Activated CD4-positive, alpha-beta T cell treated with anti-CD3 and anti-CD28 coated beads, Interleukin-2, Interleukin-6, amounts not matched to agents 100 ng/mL and 50 ng/mL, durations not matched to agents 16 hours and 8 hours (primary cell): ENCODE data around the gene HLA-A.
"Not testable (repeated sequence)": the region's sequence is repeated elsewhere in the genome, so short reads cannot be mapped to it uniquely, and the experiment has no call there.

Experiments
- DNase-seq: peaks from one replicate; pipeline ENCODE4 v3.0.0-alpha.2; 2020

The HLA-A gene

DNA sequence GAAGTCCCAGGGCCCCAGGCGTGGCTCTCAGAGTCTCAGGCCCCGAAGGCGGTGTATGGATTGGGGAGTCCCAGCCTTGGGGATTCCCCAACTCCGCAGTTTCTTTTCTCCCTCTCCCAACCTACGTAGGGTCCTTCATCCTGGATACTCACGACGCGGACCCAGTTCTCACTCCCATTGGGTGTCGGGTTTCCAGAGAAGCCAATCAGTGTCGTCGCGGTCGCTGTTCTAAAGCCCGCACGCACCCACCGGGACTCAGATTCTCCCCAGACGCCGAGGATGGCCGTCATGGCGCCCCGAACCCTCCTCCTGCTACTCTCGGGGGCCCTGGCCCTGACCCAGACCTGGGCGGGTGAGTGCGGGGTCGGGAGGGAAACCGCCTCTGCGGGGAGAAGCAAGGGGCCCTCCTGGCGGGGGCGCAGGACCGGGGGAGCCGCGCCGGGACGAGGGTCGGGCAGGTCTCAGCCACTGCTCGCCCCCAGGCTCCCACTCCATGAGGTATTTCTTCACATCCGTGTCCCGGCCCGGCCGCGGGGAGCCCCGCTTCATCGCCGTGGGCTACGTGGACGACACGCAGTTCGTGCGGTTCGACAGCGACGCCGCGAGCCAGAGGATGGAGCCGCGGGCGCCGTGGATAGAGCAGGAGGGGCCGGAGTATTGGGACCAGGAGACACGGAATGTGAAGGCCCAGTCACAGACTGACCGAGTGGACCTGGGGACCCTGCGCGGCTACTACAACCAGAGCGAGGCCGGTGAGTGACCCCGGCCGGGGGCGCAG is at the start of gene HLA-A:
Gene HLA-A, plus strand, starts transcription at position 258 of the 778 bp plus-strand sequence. Its CDS starts 22 bp downstream, at position 280.
- peak; percentile 97 for DNase-seq

- DNase-seq: no peak
These were observed 49.6 kb upstream of the HLA-A start for GRCh38 chr6:29892696-29893095.

DNA sequence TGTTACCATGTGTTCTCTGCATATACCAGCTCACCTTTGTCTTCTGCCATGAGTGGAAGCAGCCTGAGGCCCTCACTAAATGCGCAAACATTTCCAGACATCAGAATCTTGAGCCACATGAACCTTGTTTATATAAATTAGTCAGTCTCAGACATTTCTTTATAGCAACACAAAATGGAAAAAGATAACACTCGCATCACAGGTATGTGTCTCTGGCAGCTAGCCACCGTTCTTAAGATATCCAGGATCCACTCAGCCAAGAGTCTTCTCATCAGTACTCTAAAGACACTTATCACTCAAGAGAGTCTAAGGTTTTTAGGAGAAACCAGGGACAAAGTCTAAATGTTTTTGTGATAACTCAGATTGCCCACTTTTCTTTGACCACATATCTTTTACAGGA is 43.1 kb upstream of the HLA-A start:
- no peak for DNase-seq

DNA sequence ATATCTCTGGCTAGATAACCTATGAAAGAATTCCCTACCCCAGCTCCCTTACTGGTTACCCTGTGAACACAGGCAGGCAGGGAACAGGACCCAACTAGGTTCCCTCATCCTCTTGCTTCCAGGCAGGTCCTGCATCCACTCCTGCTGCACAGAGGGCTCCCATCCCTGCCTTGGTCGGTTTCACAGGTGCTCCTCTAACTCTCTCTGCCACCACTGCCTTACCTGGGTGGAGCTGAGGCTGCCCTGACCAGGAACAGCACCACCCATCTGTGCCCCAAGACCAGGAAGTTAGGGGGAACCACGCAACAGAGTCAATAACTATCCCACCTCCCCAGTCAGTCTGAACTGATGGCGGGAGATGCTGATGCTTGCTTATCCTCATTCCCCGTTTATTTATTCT is 37.0 kb upstream of the HLA-A start:
- no peak for DNase-seq

GRCh38 chr6:29907637-29908340 is 34.5 kb upstream of the HLA-A start:
- DNase-seq: no peak

GRCh38 chr6:29908341-29908662 is 34.0 kb upstream of the HLA-A start:
- DNase-seq: no peak

DNA sequence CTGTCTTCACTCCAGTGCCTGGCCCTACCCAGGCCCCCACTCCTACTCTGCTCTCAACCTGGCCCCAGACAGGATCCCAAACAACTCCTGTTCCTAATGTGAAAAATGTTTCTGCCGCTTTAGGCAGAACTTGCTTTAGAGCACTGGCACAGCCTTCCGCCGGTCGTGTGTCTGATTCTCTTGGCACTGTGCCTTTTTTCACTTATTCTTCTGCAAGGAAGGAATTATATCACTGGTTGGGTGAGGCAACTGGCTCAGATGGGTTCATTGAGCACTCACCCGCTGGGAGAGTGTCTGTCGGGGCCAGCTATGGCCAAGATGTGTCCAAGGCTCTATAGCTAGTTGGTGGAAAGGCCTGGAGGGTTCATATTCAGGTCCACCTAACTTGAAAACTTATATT is 33.6 kb upstream of the HLA-A start:
- DNase-seq: no peak

GRCh38 chr6:29909985-29910384 is 32.3 kb upstream of the HLA-A start:
- DNase-seq: no peak

DNA sequence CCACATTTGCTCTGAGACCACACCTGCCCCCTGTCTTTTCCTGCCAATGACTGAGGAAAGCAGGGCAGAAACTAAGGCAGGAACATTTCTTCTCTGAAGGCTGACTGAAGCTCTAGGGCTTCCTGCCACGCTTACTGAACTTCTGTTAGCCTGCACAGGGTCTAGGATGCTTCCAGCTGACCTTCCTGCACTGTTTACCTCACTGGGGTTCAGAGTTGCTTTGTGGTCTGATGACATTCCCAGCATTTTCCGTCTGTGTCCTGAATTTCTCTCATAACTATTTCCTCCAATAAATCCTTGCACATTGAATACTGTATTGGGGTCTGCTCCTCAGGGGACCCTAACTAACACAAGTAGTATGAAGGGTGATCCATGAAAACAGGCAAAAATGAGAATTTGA is 29.5 kb upstream of the HLA-A start:
- no peak for DNase-seq

- DNase-seq: no peak
These were observed 25.6 kb upstream of the HLA-A start for GRCh38 chr6:29916741-29917140.

- no peak for DNase-seq
These were observed 24.5 kb upstream of the HLA-A start for GRCh38 chr6:29917857-29918256.

- no peak for DNase-seq
These were observed 22.6 kb upstream of the HLA-A start for GRCh38 chr6:29919506-29920445.

- DNase-seq: no peak
These were observed 18.0 kb upstream of the HLA-A start for GRCh38 chr6:29924287-29924686.

GRCh38 chr6:29924731-29925130 is 17.6 kb upstream of the HLA-A start:
- peak; percentile 52 for DNase-seq

GRCh38 chr6:29925321-29925720 is 17.0 kb upstream of the HLA-A start:
- no peak for DNase-seq

DNA sequence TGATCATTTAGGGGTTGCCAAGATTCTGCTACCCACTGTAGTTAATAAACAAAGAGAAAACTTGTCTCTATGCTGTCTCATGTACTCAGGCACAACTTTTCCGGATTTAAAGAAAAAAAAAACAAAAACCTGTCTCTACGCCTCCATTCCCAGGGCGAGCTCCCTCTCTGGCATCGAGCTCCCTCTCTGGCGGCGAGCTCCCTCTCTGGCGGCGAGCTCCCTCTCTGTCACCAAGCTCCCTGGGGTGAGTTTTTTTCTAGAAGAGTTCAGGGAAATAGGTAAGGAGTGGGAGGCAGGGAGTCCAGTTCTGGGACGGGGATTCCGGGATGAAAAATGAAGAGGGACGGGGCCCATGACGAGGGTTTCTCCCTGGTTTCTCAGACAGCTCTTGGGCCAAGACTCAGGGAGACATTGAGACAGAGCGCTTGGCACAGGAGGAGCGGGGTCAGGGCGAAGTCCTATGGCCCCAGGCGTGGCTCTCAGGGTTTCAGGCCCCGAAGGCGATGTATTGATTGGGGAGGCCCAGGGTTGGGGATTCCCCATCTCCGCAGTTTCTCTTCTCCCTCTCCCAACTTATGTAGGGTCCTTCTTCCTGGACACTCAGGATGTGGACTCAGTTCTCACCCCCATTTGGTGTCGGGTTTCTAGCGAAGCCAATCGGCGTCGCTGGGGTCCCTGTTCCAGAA is 16.5 kb upstream of the HLA-A start:
- peak; percentile 29 for DNase-seq

GRCh38 chr6:29926413-29927274 is 15.7 kb upstream of the HLA-A start:
- DNase-seq: peak; percentile 91

DNA sequence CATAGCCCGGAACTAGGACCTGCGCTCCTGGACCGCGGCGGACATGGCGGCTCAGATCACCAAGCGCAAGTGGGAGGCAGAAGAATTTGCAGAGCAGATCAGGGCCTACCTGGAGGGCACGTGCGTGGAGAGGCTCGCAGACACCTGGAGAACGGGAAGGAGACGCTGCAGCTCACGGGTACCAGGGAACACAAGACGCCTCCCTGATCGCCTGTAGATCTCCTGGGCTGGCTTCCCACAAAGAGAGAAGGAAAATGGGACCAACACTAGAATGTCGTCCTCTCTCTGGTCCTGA is 15.1 kb upstream of the HLA-A start:
- DNase-seq: no peak

DNA sequence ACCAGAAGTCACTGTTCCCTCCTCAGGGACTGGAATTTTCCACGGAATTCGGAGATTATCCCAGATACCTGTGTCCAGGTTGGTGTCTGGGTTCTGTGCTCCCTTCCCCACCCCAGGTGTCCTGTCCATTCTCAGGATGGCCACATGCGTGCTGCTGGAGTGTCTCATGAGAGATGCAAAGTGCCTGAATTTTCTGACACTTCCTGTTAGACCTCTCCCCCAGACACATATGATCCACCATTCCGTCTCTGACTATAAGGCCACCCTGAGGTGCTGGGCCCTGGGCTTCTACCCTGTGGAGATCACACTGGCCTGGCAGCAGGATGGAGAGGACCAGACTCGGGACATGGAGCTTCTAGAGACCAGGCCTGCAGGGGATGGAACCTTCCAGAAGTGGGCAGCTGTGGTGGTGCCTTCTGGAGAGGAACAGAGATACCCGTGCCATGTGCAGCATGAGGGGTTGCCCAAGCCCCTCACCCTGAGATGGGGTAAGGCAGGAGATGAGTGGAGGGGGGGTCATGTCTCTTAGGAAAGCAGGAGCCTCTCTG is 14.4 kb upstream of the HLA-A start:
- DNase-seq: no peak

DNA sequence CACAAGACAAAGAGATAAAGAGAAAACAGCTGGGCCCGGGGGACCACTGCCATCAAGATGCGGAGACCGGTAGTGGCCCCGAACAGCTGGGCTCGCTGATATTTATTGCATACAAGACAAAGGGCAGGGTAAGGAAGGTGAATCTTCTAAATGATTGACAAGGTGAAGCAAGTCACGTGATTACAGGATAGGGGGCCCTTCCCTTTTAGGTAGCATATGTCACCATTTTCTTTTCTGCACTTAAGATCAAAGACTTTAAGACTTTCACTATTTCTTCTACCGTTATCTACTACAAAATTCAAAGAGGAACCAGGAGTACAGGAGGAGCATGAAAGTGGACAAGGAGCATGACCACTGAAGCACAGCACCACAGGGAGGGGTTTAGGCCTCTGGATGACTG is 12.3 kb upstream of the HLA-A start:
- not testable (repeated sequence) for DNase-seq

DNA sequence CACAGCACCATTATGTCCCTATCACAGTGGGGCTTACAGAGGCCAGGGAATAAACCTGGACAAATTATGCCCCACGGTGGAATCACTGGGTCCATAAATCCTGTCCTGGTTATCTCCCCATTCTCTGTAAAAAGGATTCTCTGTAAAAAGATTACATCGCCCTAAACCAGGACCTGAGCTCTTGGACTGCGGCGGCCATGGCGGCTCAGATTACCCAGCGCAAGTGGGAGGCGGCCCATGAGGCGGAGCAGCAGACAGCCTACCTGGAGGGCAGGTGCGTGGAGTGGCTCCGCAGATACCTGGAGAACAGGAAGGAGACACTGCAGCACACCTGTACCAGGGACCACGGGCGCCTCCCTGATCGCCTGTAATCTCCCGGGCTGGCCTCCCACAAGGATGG is 8.4 kb upstream of the HLA-A start:
- DNase-seq: no peak
